ENCODE measurements around the gene HNRNPU. TPM values are rescaled to one million over a fixed set of nuclear protein-coding genes. Genes with fewer than 3 reads are reported as not detected.

The HNRNPU gene
- total and polyA plus RNA-seq, 10 donors: 121 to 457 (median 280) TPM

DNA sequence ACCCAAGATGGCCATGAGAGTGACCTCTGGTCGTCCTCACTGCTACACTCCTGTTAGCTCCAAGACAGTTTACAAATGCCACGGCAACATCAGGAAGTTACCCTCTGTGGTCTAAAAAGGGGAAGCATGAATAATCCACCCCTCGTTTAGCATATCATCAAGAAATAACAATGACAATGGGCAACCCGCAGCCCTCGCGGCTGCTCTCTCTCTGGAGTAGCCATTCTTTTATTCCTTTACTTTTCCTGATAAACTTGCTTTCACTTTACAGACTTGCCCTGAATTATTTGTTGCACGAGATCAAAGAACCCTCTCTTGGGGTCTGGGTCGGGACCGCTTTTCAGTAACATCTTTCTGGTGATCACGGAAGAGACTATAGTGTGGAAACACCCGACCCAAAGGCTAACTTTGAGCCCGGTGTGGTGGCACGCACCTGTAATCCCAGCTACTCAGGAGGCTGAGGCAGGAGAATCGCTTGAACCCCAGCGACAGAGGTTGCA is 48.7 kb downstream of the HNRNPU start:
- intact Hi-C loops (cut with DNase I; ENCODE audit: low total_unique reads): no loop called here
- H3K9me3 ChIP-seq: no peaks in the 10 kb centered on the region
- H3K27ac ChIP-seq: peak overlapping the region in 4 of 8 donors; percentile 29 to 75 (median 65)
- H3K4me1 ChIP-seq: peaks cover 0 to 26% (median 11%) of the 10 kb centered on the region in 6 donors
- peak overlapping the region in 6 of 8 donors; percentile 1 to 63 (median 23) for H3K4me3 ChIP-seq
- TF ChIP-seq POLR2AphosphoS5 (IDR thresholded peaks at IDR 0.05) (peak in 1 of 3 donors; percentile 6), POLR2A (IDR thresholded peaks at IDR 0.05) (no peak)
- WGBS, 5 donors: 24 to 43% (median 30%) methylated on average over 15 of the region's 15 CpGs
- peak; percentile 65 for DNase-seq
- H3K27me3 ChIP-seq (replicated peaks in 1 of 7): peaks cover 0 to 39% (median 0%) of the 10 kb centered on the region in 7 donors
- no peaks in the 10 kb centered on the region for H3K36me3 ChIP-seq

- no peak overlapping the region for H3K4me3 ChIP-seq
- no peak overlapping the region for H3K27ac ChIP-seq
- H3K4me1 ChIP-seq: peaks cover 0 to 26% (median 11%) of the 10 kb centered on the region in 6 donors
- H3K27me3 ChIP-seq (replicated peaks in 1 of 7): peaks cover 0 to 59% (median 4%) of the 10 kb centered on the region in 7 donors
- intact Hi-C loops (cut with DNase I; ENCODE audit: low total_unique reads): no loop called here
- TF ChIP-seq POLR2A (IDR thresholded peaks at IDR 0.05) (no peak), CTCF (IDR thresholded peaks at IDR 0.05 in 8 of 11, conservative IDR thresholded peaks at IDR 0.05 in 3 of 11) (no peak), POLR2AphosphoS5 (IDR thresholded peaks at IDR 0.05) (no peak)
- DNase-seq: peak; percentile 51
- H3K9me3 ChIP-seq: no peaks in the 10 kb centered on the region
- no peaks in the 10 kb centered on the region for H3K36me3 ChIP-seq
- 84 to 93% (median 91%) methylated on average over 6 of the region's 6 CpGs for WGBS, 5 donors
Measured at GRCh38 chr1:244813327-244813726, 51.0 kb downstream of the HNRNPU start.

DNA sequence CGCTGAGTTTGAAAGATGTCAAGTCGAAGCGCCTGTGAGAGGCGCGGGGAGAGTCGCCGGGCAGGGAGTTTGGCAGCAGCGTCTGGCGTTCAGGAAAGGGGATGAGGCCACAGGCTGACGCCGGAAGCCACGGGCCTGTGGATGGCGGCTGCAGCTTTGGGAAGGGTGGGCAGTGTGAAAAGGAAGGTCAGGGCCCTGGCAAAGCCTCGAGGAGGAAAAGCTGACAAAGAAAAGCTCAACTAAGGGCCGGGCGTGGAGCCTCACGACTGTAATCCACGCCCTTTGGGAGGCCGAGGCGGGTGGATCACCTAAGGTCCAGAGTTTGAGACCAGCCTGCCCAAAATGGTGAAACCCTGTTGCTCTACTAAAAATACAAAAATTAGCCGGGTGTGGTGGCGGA is 54.1 kb downstream of the HNRNPU start:
- Histone ChIP-seq H3K36me3 (no peaks in the 10 kb centered on the region), H3K27ac (no peak overlapping the region), H3K9me3 (no peaks in the 10 kb centered on the region), H3K27me3 (replicated peaks in 1 of 7) (peaks cover 0 to 79% (median 5%) of the 10 kb centered on the region in 7 donors), H3K4me1 (peaks cover 0 to 7% (median 4%) of the 10 kb centered on the region in 6 donors), H3K4me3 (no peak overlapping the region)
- peak; percentile 54 for DNase-seq
- TF ChIP-seq POLR2AphosphoS5 (IDR thresholded peaks at IDR 0.05) (no peak), CTCF (IDR thresholded peaks at IDR 0.05 in 8 of 11, conservative IDR thresholded peaks at IDR 0.05 in 3 of 11) (no peak), POLR2A (IDR thresholded peaks at IDR 0.05) (no peak)
- WGBS, 5 donors: 81 to 84% (median 82%) methylated on average over 22 of the region's 22 CpGs
- intact Hi-C loops (cut with DNase I; ENCODE audit: low total_unique reads): no loop called here

GRCh38 chr1:244807138-244807537 is 57.2 kb downstream of the HNRNPU start:
- no peaks in the 10 kb centered on the region for H3K36me3 ChIP-seq
- no peak for TF ChIP-seq POLR2AphosphoS5 (IDR thresholded peaks at IDR 0.05)
- no peak for TF ChIP-seq POLR2A (IDR thresholded peaks at IDR 0.05)
- TF ChIP-seq CTCF (IDR thresholded peaks at IDR 0.05 in 8 of 11, conservative IDR thresholded peaks at IDR 0.05 in 3 of 11): no peak
- intact Hi-C loops (cut with DNase I; ENCODE audit: low total_unique reads): no loop called here

More at GRCh38 chr1:244807138-244807537, 57.2 kb downstream of the HNRNPU start:
- peaks cover 0 to 66% (median 5%) of the 10 kb centered on the region in 7 donors for H3K27me3 ChIP-seq (replicated peaks in 1 of 7)
- no peak overlapping the region for H3K4me3 ChIP-seq
- H3K27ac ChIP-seq: no peak overlapping the region
- no peaks in the 10 kb centered on the region for H3K4me1 ChIP-seq
- no peak for DNase-seq
- H3K9me3 ChIP-seq: no peaks in the 10 kb centered on the region

Measured in spleen (tissue), 11 donors.